ENCODE results near the gene ANGPTL2.

GRCh38 chr9:127076860-127077643 is 45.4 kb downstream of the ANGPTL2 start:
- TF ChIP-seq CTCF (IDR thresholded peaks at IDR 0.05 in 4 of 5, conservative IDR thresholded peaks at IDR 0.05 in 1 of 5) (no peak), POLR2A (IDR thresholded peaks at IDR 0.05) (no peak)

Measured in gastrocnemius medialis (tissue), 4 donors.